T follicular helper cell (primary cell): ENCODE results near the gene SERPINE3.

Source experiments
- DNase-seq: peaks from one replicate; pipeline ENCODE4 v3.0.0-alpha.2; 2020; ENCODE audit warnings: low read depth

The SERPINE3 gene

GRCh38 chr13:51328488-51328887, 11.0 kb upstream of the SERPINE3 start:
- no peak for DNase-seq

GRCh38 chr13:51329606-51330005, 9.9 kb upstream of the SERPINE3 start:
- DNase-seq = no peak

DNA sequence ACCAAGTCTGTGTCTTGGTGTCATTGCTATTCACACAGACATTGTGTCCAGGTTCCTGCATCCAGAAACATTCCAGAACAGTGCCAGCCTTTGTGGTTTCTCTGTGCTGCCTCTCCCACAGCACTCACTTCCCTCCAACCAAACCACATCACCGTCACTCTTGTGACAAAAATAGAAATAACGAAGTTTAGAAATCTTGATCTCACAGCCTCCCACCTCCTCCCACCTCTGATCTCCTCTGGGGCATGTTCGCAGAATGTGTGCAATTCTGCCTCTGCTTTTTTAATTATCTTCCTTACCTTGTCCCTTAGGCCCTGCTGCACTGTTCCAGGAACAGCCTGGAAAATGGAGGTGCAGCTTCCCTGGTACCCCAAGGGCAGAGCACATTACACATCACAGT, 8.7 kb upstream of the SERPINE3 start:
- no peak for DNase-seq

DNA sequence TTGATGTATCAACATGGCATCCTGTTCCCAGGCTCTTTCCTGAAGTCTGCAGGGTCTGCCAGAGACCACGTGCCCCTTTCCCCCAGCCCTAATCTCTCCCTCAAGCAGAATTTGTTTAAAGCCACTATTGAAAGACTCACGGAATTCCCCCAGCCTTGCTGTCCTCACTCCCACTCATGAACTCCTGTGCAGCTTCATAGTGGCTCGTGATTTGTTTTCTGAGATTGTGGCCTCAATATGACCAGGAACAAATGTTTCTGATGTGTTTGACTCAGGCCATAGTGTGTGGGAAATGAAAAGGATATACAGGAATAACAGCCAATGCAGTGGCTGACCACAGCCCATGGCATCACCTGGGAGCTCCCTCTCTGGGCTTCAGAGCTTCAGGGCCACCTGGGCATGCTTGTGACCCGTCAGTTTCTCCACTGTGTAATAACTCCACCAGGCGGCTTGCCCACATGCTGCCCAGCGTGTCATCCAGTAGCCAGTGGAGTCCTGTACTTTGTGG, 8.1 kb upstream of the SERPINE3 start:
- DNase-seq = no peak

GRCh38 chr13:51332566-51333361, 6.7 kb upstream of the SERPINE3 start:
- no peak for DNase-seq

- no peak for DNase-seq
Measured at GRCh38 chr13:51333421-51333820, 6.1 kb upstream of the SERPINE3 start.

DNA sequence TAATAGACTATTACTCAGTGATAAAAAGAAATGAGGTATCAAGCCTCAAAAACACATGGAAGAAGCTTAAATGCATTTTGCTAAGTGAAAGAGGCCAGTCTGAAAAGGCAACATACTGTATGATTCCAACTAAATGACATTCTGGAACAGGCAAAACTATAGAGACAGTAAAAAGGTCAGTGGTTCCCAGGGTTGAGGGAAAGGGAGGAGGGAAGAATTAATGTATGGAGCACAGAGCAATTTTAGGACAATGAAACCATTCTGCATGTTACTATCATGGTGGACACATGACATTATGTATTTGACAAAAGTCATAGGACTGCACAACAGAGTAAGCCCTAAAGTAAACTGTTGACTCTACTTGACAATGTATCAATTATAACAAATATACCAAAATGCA, 5.7 kb upstream of the SERPINE3 start:
- no peak for DNase-seq

DNA sequence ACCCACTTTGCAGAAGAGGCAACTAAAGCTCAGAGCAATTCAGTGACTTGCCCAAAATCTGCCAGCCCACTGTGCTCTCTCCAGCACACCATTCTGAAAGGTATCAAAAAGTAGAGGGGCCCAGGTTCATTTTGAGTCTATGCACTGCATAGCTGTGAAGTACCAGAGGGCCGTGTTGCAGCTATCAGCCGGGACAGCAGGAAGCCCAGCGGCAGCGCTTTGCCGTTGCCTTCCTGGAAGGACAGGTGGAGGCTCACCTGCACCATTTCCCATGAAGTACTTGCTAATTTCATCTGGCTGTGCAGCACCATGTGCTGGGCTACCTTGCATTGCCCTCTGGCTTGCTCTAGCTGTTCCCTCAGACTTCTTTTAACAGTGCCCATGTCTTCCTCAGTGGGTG, 2.7 kb upstream of the SERPINE3 start:
- no peak for DNase-seq

DNA sequence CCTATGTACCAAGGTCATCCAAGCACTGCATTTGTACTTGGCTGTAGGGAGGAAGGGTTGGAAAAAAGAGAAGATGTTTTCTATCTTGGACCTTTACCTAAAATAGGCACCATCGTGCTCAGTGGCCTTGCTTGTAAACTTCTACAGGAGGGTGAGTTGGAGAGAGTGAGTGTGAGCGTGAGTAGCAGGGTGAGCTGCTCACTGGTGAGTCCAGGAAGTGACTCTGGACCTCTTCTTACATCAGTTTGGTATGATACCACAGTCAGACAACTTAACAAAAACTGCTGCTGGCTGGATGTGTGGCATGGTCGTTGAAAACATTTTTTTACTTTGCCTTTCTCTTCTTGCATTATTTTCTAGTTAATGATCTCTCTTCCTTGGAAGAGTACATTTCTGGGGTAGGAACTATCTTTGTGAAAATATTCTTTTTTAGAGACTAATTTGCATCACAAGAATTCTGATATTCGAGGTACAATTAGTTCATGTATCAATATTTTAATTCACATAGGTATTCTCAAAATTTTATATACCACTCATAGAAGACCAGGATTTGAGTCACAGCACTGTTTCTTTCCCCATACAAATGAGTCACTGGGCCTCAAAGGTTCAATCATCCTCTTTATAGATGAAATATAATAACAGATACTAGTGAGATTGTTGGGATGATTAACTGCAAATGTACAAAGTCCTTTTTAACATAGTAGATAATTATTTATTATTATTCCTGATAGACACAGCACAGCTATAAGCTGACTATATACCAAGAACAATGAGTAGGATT, 651 bp downstream of the SERPINE3 start:
- no peak for DNase-seq

DNA sequence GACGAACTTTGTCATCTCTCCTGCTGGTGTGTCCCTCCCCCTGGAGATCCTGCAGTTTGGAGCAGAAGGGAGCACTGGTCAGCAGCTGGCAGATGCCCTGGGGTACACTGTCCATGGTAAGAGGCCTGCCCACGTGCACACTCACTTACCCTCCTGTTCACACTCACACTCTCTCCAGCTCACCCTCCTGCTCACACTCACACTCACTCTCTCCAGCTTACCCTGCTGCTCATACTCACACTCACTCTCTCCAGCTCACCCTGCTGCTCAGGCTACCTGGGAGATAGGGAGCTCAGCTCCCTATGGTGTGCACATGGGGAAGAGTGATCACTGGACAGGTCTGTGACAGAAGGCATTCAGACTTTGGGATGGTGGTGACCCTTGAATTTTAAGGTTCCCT, 1.7 kb downstream of the SERPINE3 start:
- no peak for DNase-seq

GRCh38 chr13:51341791-51342190, 2.3 kb downstream of the SERPINE3 start:
- DNase-seq = no peak

- no peak for DNase-seq
Measured at GRCh38 chr13:51342706-51343105, 3.2 kb downstream of the SERPINE3 start.

- no peak for DNase-seq
Measured at GRCh38 chr13:51343475-51343874, 4.0 kb downstream of the SERPINE3 start.

GRCh38 chr13:51346397-51346796, 6.9 kb downstream of the SERPINE3 start:
- no peak for DNase-seq

DNA sequence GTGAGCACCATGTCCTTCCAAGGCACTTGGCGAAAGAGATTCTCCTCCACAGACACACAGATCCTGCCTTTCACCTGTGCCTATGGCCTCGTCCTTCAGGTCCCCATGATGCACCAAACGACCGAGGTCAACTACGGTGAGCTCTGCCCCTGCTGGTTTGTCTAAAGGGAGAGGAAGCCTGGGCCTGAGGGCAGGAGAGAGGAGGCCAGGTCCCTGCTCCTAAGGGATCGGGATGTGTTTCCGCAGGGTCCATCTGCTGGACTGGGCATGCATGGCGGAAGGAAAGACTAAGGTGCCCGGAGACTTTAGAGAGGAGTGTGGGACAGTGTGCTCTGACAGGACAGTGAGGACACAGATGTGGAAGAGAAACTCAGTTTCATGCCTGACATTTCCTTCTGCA, 7.6 kb downstream of the SERPINE3 start:
- no peak for DNase-seq

DNA sequence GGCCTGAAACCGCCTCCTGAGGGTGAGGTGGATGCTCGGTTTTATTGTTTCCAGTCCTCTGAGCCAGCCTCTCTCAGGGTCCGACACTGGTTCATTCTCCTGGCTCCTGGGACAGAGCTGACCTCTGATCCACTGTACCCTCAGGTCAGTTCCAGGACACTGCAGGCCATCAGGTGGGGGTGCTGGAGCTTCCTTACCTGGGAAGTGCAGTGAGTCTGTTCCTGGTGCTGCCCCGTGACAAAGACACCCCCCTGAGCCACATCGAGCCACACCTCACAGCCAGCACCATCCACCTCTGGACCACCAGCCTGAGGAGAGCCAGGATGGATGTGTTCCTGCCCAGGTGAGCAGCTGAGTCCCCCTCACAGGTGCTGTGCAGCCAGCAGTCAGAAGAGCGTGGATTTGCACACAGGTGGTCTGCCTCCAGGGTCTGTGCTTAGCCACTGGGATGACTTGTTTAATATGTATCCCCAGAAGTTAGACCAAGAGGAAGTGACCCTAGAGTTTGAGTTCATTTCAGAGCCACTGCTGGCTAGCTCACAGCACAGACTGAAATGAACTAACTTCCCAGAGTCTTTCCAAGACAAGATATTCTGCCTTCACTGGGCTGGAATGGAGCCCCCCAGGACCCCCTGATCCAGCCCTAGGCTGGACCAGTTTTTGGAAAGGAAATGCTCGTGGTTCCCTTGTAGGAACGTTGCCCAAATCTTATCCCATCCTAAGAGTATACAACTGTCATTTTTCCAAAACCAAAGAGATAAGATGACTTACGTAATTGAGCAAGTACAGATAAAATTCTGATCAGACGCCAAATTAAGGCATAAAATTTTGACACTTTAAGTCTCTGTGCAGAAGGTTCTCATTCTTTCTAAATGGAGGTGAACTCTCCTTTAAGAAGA, 8.8 kb downstream of the SERPINE3 start:
- no peak for DNase-seq

DNA sequence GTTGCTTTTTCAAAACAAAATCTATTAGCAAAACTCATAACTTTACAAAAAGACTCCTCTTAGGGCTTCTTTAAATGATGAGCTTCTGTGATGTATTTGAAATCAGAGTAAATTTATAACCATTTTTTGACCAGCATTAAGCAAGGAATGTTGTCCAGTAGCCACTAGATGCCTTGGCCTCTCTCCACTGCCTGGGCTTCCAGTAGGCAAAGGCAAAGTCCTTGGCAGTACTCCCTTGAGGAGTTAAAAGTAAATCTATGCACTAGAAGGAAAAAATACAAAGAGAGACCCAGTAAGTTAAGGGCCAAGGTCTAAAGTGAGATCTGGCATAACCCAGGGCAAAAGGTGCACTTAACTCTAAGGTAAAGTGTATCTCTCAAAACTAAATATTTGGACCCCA, 9.5 kb downstream of the SERPINE3 start:
- DNase-seq = no peak

DNA sequence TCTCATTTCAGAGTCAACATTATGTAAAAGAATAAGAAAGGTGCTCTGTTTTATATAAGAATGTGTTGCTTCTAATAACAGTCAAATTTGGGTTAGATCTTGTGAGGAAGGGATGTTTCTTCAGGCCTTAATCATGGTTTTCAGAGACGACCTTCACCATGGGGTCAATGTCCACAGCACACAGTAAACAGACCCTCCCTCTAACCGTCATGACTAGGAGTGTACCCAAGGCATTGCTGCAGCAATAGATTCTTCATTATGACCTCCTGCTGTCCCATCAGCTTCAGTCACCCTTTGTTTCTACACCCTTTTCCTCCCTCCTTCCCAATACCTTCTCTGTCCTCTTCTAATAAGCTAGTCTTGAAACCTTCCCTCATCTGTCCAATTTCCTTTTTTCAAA, 15.7 kb downstream of the SERPINE3 start:
- DNase-seq = no peak

- no peak for DNase-seq
Measured at GRCh38 chr13:51357928-51358595, 18.6 kb downstream of the SERPINE3 start.

DNA sequence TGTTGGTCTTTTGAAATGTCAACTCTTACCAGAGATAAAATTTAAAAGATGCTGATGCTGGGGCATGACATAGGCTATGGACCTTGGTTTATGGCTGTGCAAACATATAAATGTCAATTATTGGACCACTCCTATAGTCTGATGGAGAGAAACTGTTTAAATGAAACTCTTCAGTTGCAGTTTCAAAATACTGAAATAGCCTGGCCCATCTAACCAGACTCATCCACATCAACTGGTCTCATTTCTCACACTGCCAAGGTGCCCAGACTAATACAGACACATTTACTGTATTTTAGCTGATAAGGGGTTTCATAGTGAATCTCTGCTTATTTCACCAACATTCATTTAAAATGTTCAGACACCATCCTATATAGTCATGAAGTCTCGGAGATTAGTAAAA, 19.9 kb downstream of the SERPINE3 start:
- no peak for DNase-seq

GRCh38 chr13:51360489-51360888, 21.0 kb downstream of the SERPINE3 start:
- DNase-seq = no peak

DNA sequence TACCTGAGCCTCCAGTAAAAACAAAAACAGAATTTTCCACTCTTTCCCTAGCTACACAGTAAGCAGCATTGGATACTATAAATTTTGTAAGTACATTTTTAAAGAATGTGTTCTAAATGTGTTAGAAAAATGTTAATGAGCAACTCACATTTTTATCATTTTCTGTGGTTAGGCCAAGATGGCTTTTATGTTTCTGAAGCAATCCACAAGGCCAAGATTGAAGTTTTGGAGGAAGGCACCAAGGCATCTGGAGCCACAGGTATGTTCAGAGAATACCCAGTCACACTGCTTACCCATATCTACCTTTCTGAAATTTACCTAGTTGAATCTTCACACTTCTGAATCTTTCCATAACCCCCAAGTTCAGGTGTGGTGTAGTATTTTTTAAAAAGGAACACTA, 21.6 kb downstream of the SERPINE3 start:
- no peak for DNase-seq
